ENCODE results near the gene GPD1. TPM values are rescaled to one million over a fixed set of nuclear protein-coding genes. Genes with fewer than 3 reads are reported as not detected.

Gene GPD1
- total RNA-seq, 1 experiment from 2014 or later = 0.37 TPM

- peaks cover 12% of the 10 kb centered on the region for H3K4me1 Mint-ChIP-seq (ENCODE audit: insufficient read depth, unreplicated experiment)
- TF ChIP-seq CTCF (IDR thresholded peaks at IDR 0.05; ENCODE audit: unreplicated experiment) = no peak
- DNase-seq (ENCODE audit: unreplicated experiment) = peak; percentile 2
- ChIA-PET CTCF (interaction anchor here (0.5 to 15.2 kb wide), 27 partner anchors 10 to 753 kb away, joined by 3 to 232 read pairs (median 6); partner anchors contain the start of genes CERS5, GPD1 and SMARCD1), POLR2A (interaction anchor here (0.5 to 5.0 kb wide), 10 partner anchors 9 to 653 kb away, joined by 3 to 70 read pairs (median 9); partner anchors contain the start of genes ATF1, CERS5, GPD1 and SMARCD1)
- no peak overlapping the region for H3K4me3 Mint-ChIP-seq (ENCODE audit: unreplicated experiment)
- H3K27ac Mint-ChIP-seq (ENCODE audit: low read depth, unreplicated experiment) = no peak overlapping the region
- intact Hi-C loops (cut with micrococcal nuclease) = no loop called here
- peaks cover 5% of the 10 kb centered on the region for H3K36me3 Mint-ChIP-seq (ENCODE audit: insufficient read depth, unreplicated experiment)
- BruUV-seq (replicated peaks) = no TSS peak
- H3K9me3 Mint-ChIP-seq (ENCODE audit: unreplicated experiment) = no peaks in the 10 kb centered on the region
- H3K27me3 Mint-ChIP-seq (ENCODE audit: insufficient read depth, unreplicated experiment) = no peaks in the 10 kb centered on the region
These were observed 6.4 kb downstream of the GPD1 start for GRCh38 chr12:50110127-50110761.

GRCh38 chr12:50110762-50111351 is 7.0 kb downstream of the GPD1 start:
- H3K9me3 Mint-ChIP-seq (ENCODE audit: unreplicated experiment) = no peaks in the 10 kb centered on the region
- intact Hi-C loops (cut with micrococcal nuclease) = no loop called here
- no peak for TF ChIP-seq CTCF (IDR thresholded peaks at IDR 0.05; ENCODE audit: unreplicated experiment)
- no TSS peak for BruUV-seq (replicated peaks)
- H3K4me1 Mint-ChIP-seq (ENCODE audit: insufficient read depth, unreplicated experiment) = peaks cover 12% of the 10 kb centered on the region
- H3K36me3 Mint-ChIP-seq (ENCODE audit: insufficient read depth, unreplicated experiment) = peaks cover 12% of the 10 kb centered on the region
- H3K4me3 Mint-ChIP-seq (ENCODE audit: unreplicated experiment) = peak overlapping the region; percentile 99
- peak; percentile 39 for DNase-seq (ENCODE audit: unreplicated experiment)
- peak overlapping the region; percentile 93 for H3K27ac Mint-ChIP-seq (ENCODE audit: low read depth, unreplicated experiment)
- CTCF ChIA-PET = interaction anchor here (0.5 to 15.2 kb wide), 34 partner anchors 10 to 753 kb away, joined by 3 to 232 read pairs (median 5); partner anchors contain the start of genes CERS5, GPD1 and SMARCD1
- no peaks in the 10 kb centered on the region for H3K27me3 Mint-ChIP-seq (ENCODE audit: insufficient read depth, unreplicated experiment)
- POLR2A ChIA-PET = interaction anchor here (0.5 to 5.0 kb wide), 19 partner anchors 9 to 653 kb away, joined by 3 to 70 read pairs (median 5); partner anchors contain the start of genes ATF1, CERS5, GPD1 and LARP4

- H3K4me3 Mint-ChIP-seq (ENCODE audit: unreplicated experiment) = peak overlapping the region; percentile 99
- H3K27ac Mint-ChIP-seq (ENCODE audit: low read depth, unreplicated experiment) = peak overlapping the region; percentile 93
- intact Hi-C loops (cut with micrococcal nuclease) = no loop called here
- ChIA-PET CTCF (interaction anchor here (0.6 to 15.2 kb wide), 35 partner anchors 9 to 684 kb away, joined by 3 to 232 read pairs (median 5); partner anchors contain the start of genes CERS5, GPD1 and SMARCD1), POLR2A (interaction anchor here (0.6 to 5.0 kb wide), 33 partner anchors 10 to 654 kb away, joined by 3 to 70 read pairs (median 6); partner anchors contain the start of genes ATF1, CERS5, GPD1 and LARP4)
- DNase-seq (ENCODE audit: unreplicated experiment) = no peak
- TF ChIP-seq CTCF (IDR thresholded peaks at IDR 0.05; ENCODE audit: unreplicated experiment) = no peak
- no TSS peak for BruUV-seq (replicated peaks)
- H3K27me3 Mint-ChIP-seq (ENCODE audit: insufficient read depth, unreplicated experiment) = no peaks in the 10 kb centered on the region
- H3K4me1 Mint-ChIP-seq (ENCODE audit: insufficient read depth, unreplicated experiment) = peaks cover 12% of the 10 kb centered on the region
- H3K36me3 Mint-ChIP-seq (ENCODE audit: insufficient read depth, unreplicated experiment) = peaks cover 15% of the 10 kb centered on the region
- H3K9me3 Mint-ChIP-seq (ENCODE audit: unreplicated experiment) = no peaks in the 10 kb centered on the region
These were observed 7.5 kb downstream of the GPD1 start for GRCh38 chr12:50111395-50111692.

Data from MCF 10A (cell line).